Stimulated activated CD8-positive, alpha-beta memory T cell treated with anti-CD3 and anti-CD28 coated beads, Interleukin-7, amount 100 ng/mL, for 4 hours (primary cell): Measurements from ENCODE around the gene TTC38.
A peak's percentile ranks its signal among the peaks of the same experiment; 100 is the strongest.

Experiments
- DNase-seq, 2 donors: peaks; one replicate each; pipeline ENCODE4 v3.0.0-alpha.2; 2020; ENCODE audit warnings: low read depth in 2 of 2

The TTC38 gene

GRCh38 chr22:46276563-46276962 lies 8.8 kb downstream of the TTC38 start:
- DNase-seq = no peak

- DNase-seq = no peak
Observed at GRCh38 chr22:46278656-46279645, 11.1 kb downstream of the TTC38 start.

GRCh38 chr22:46280063-46280817 lies 12.4 kb downstream of the TTC38 start:
- DNase-seq = no peak

GRCh38 chr22:46280999-46281623 lies 13.3 kb downstream of the TTC38 start:
- peak; percentile 32 to 33 for DNase-seq

- no peak for DNase-seq
Observed at GRCh38 chr22:46281866-46282678, 14.3 kb downstream of the TTC38 start.

GRCh38 chr22:46286006-46286405 lies 18.2 kb downstream of the TTC38 start:
- DNase-seq = no peak

- no peak for DNase-seq
Observed at GRCh38 chr22:46286941-46287872, 19.4 kb downstream of the TTC38 start.

- DNase-seq = peak in 1 of 2 donors; percentile 36
Observed at GRCh38 chr22:46287873-46288751, 20.3 kb downstream of the TTC38 start.

- no peak for DNase-seq
Observed at GRCh38 chr22:46288846-46289243, 21.0 kb downstream of the TTC38 start.

GRCh38 chr22:46289244-46289891 lies 21.6 kb downstream of the TTC38 start:
- DNase-seq = peak in 1 of 2 donors; percentile 48

GRCh38 chr22:46290121-46290842 lies 22.5 kb downstream of the TTC38 start:
- no peak for DNase-seq

GRCh38 chr22:46290843-46291785 lies 23.3 kb downstream of the TTC38 start:
- no peak for DNase-seq

GRCh38 chr22:46292173-46292572 lies 24.4 kb downstream of the TTC38 start:
- DNase-seq = no peak

GRCh38 chr22:46292732-46293131 lies 24.9 kb downstream of the TTC38 start:
- no peak for DNase-seq

GRCh38 chr22:46293577-46294260 lies 25.9 kb downstream of the TTC38 start:
- no peak for DNase-seq

GRCh38 chr22:46294784-46295183 lies 27.0 kb downstream of the TTC38 start:
- DNase-seq = no peak
